ENCODE data around the gene SMTNL1.

The SMTNL1 gene

DNA sequence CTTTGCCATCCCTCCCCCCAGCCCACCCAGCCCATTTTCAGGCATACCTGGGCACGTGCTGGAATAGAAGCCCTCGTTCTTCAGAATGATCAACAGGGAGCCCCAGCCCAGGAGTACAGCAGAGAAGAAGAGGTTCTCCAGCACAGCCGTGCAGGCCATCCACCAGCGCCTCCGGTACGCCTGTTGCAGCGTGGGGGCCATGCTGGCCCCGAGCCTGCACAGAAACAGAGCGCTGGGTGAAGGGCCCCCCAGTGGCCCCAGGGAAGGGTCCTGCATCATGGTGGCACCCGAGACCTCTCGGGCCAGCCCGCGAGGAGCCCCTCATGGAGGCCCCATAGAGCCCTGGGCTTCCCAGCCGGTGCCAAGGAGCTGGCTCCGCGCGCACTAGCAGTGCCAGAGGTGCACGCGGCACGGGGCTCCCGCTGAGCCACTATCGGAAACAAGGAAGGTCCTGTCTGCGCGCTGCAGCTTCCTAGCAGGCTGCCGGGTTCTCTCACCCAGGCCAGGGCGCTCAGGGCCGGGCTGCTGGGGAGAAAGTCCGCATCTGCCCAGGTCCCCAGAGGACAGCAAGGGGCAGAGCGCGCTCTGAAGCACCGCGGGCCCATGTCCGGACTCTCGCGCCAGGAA is 23.4 kb upstream of the SMTNL1 start:
- Histone ChIP-seq H3K4me3 (ENCODE audit: low read length) (peak overlapping the region; percentile 79; the same call in 1 of the 2 replicates), H3K9me2 (replicated peaks; ENCODE audit: insufficient read depth, low read length) (no peaks in the 10 kb centered on the region), H2AFZ (ENCODE audit: low read length) (peak overlapping the region; percentile 99), H3F3A (ENCODE audit: insufficient read depth, low read length) (no peaks in the 10 kb centered on the region; the same call in 1 of the 2 replicates), H3K9ac (ENCODE audit: low read length) (no peak overlapping the region), H3K4me1 (ENCODE audit: low read length) (no peaks in the 10 kb centered on the region), H3K9me3 (replicated peaks; ENCODE audit: insufficient read depth, low read length) (no peaks in the 10 kb centered on the region), H3K79me2 (ENCODE audit: low read length) (no peaks in the 10 kb centered on the region), H3K27ac (ENCODE audit: low read length) (no peak overlapping the region), H4K20me1 (ENCODE audit: insufficient read depth, low read length) (no peaks in the 10 kb centered on the region), H3K27me3 (replicated peaks; ENCODE audit: insufficient read depth, low read length) (no peaks in the 10 kb centered on the region), H3K36me3 (replicated peaks; ENCODE audit: insufficient read depth, low read length) (no peaks in the 10 kb centered on the region), H3K4me2 (ENCODE audit: low read depth, low read length) (peak overlapping the region; percentile 95; the same call in 1 of the 2 replicates)
- no peak for TF ChIP-seq EZH2 (optimal IDR thresholded peaks at IDR 0.05; ENCODE audit: low read depth, low read length)
- no peak for TF ChIP-seq EZH2phosphoT487 (IDR thresholded peaks at IDR 0.05; ENCODE audit: low read length)
- TF ChIP-seq, protein P1, sequence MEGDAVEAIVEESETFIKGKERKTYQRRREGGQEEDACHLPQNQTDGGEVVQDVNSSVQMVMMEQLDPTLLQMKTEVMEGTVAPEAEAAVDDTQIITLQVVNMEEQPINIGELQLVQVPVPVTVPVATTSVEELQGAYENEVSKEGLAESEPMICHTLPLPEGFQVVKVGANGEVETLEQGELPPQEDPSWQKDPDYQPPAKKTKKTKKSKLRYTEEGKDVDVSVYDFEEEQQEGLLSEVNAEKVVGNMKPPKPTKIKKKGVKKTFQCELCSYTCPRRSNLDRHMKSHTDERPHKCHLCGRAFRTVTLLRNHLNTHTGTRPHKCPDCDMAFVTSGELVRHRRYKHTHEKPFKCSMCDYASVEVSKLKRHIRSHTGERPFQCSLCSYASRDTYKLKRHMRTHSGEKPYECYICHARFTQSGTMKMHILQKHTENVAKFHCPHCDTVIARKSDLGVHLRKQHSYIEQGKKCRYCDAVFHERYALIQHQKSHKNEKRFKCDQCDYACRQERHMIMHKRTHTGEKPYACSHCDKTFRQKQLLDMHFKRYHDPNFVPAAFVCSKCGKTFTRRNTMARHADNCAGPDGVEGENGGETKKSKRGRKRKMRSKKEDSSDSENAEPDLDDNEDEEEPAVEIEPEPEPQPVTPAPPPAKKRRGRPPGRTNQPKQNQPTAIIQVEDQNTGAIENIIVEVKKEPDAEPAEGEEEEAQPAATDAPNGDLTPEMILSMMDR (IDR thresholded peaks at IDR 0.05; ENCODE audit: low read length): no peak
- DNase-seq: no peak

DNA sequence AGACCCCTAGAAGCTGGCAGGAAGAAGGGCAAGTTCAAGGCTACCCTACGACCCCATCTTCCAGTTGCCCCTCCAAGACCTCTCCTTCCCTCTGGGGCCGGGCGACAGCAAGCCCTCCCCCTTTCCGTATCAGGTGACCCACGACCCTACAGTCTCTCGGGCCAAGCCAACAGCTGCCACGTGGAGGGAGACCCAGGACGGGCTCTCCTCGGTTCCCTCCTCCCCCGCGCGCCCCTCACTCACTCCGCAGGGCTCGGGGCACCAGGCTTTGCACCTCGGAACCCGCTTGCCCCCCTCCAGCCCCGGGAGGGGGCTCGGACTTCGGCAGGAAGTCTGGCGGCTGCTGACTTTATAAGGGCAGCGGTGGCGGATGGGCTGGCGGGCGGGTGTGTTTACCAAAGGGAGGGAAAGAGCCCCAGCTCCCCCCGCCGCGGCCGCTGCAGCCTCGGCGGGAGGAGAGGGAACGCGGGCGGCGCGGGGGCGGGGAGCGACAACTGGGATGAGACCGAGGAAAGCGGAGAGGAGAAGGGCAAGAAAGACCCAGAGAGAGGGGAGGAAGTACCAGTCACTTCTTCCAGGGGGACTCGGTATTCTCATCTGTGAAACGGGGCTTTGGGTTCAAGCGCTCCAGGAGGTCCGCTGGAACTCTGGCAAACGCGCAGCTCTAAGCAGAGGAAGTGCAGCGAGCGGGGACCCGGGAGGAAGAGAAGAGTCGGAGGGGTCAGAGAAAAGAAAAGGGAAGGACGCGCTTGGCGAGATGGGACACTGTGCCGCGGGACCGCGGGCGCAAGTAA is 22.7 kb upstream of the SMTNL1 start:
- no peaks in the 10 kb centered on the region for H4K20me1 ChIP-seq (ENCODE audit: insufficient read depth, low read length)
- peak overlapping the region; percentile 99 for H2AFZ ChIP-seq (ENCODE audit: low read length)
- TF ChIP-seq EZH2phosphoT487 (IDR thresholded peaks at IDR 0.05; ENCODE audit: low read length): no peak
- TF ChIP-seq, protein P1 (IDR thresholded peaks at IDR 0.05; ENCODE audit: low read length): no peak
- TF ChIP-seq EZH2 (optimal IDR thresholded peaks at IDR 0.05; ENCODE audit: low read depth, low read length): no peak
- no peaks in the 10 kb centered on the region for H3K79me2 ChIP-seq (ENCODE audit: low read length)
- H3K36me3 ChIP-seq (replicated peaks; ENCODE audit: insufficient read depth, low read length): no peaks in the 10 kb centered on the region
- H3K9ac ChIP-seq (ENCODE audit: low read length): peak overlapping the region; percentile 39; the same call in 1 of the 2 replicates
- no peak overlapping the region for H3K27ac ChIP-seq (ENCODE audit: low read length)
- no peaks in the 10 kb centered on the region for H3K4me1 ChIP-seq (ENCODE audit: low read length)
- no peaks in the 10 kb centered on the region; the same call in 1 of the 2 replicates for H3F3A ChIP-seq (ENCODE audit: insufficient read depth, low read length)
- no peaks in the 10 kb centered on the region for H3K9me2 ChIP-seq (replicated peaks; ENCODE audit: insufficient read depth, low read length)
- H3K9me3 ChIP-seq (replicated peaks; ENCODE audit: insufficient read depth, low read length): no peaks in the 10 kb centered on the region
- no peaks in the 10 kb centered on the region for H3K27me3 ChIP-seq (replicated peaks; ENCODE audit: insufficient read depth, low read length)
- peak overlapping the region; percentile 79 for H3K4me3 ChIP-seq (ENCODE audit: low read length)
- DNase-seq: no peak
- peak overlapping the region; percentile 95 for H3K4me2 ChIP-seq (ENCODE audit: low read depth, low read length)

DNA sequence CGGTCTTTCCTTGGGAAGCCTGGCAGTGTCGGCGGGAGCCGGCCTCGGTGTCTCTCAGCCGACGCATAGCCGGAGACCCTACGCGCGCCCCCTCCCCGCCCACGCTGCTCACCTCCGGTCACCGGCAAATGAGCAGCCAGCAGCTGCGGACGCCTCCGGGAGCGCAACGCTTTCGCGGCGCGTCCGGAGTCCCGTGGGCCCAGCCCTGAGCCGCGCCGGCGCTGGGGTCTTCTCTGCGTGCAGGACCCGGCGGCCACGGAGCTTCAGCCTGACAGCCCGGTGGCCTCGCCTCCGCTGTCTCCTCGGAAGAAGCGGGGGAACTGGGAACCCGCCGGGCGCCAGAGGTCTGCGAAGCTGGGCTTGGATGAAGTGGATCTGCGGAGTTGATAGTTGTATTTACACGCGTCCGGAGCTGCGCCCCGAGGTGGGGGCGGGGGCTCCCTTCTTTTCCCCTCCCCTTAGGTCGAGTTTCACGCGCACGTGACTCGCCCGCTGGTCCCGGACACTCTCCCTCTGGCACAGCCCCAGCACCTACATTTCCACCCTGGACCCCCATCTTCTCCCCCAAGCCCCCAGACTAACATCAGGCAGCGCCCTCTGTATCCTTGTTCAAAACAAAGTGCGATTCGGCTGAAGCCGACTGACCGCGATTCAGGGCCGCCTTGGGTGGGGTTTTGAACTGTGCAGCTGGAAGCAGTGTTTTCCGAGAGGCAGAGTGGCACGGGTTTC is 21.9 kb upstream of the SMTNL1 start, which contains the start of gene SLC43A1:
SLC43A1 (minus strand) TSS at position 371 of the 729 bp plus-strand sequence. CDS start 1,591 bp downstream, outside the sequence.
- Histone ChIP-seq H3K36me3 (replicated peaks; ENCODE audit: insufficient read depth, low read length) (no peaks in the 10 kb centered on the region), H3K9ac (ENCODE audit: low read length) (peak within 1 kb of the TSS; percentile 39; the same call in 1 of the 2 replicates), H3K27ac (ENCODE audit: low read length) (no peak within 1 kb of the TSS), H4K20me1 (ENCODE audit: insufficient read depth, low read length) (no peaks in the 10 kb centered on the region), H3K4me1 (ENCODE audit: low read length) (no peaks in the 10 kb centered on the region), H2AFZ (ENCODE audit: low read length) (peak within 1 kb of the TSS; percentile 99), H3K79me2 (ENCODE audit: low read length) (no peaks in the 10 kb centered on the region), H3K9me2 (replicated peaks; ENCODE audit: insufficient read depth, low read length) (no peaks in the 10 kb centered on the region), H3K4me2 (ENCODE audit: low read depth, low read length) (peak within 1 kb of the TSS; percentile 95), H3K27me3 (replicated peaks; ENCODE audit: insufficient read depth, low read length) (no peaks in the 10 kb centered on the region), H3K4me3 (ENCODE audit: low read length) (peak within 1 kb of the TSS; percentile 79), H3K9me3 (replicated peaks; ENCODE audit: insufficient read depth, low read length) (no peaks in the 10 kb centered on the region), H3F3A (ENCODE audit: insufficient read depth, low read length) (no peaks in the 10 kb centered on the region; the same call in 1 of the 2 replicates)
- TF ChIP-seq EZH2 (optimal IDR thresholded peaks at IDR 0.05; ENCODE audit: low read depth, low read length): no peak
- DNase-seq: peak; percentile 28

Measured in MM.1S (cell line).